KMS-11 (cell line): ENCODE measurements around the gene PRDM5.

Experiments used
- H2AFZ ChIP-seq: fragments of 200-600 bp; sonication (generic); 2 replicates; pipeline ENCODE4 v1.6.1; 2016; ENCODE audit warnings: antibody characterized with exemption, mixed run types, low read depth
- H3K27ac ChIP-seq: fragments of 200-600 bp; sonication (generic); 2 replicates; pipeline ENCODE4 v1.6.1; 2016; ENCODE audit warnings: mild to moderate bottlenecking, mixed run types
- H3K27me3 ChIP-seq: fragments of 200-600 bp; sonication (generic); 2 replicates; pipeline ENCODE4 v1.6.1; 2017; ENCODE audit warnings: mild to moderate bottlenecking, low read depth, mixed run types, moderate library complexity; ENCODE audit not compliant: insufficient read depth
- H3K36me3 ChIP-seq: fragments of 200-600 bp; sonication (generic); 2 replicates; pipeline ENCODE4 v1.6.1; 2017; ENCODE audit warnings: mild to moderate bottlenecking, mixed run types; ENCODE audit not compliant: insufficient read depth
- H3K4me1 ChIP-seq: fragments of 200-600 bp; sonication (generic); 2 replicates; pipeline ENCODE4 v1.6.1; 2016; ENCODE audit warnings: mild to moderate bottlenecking, low read depth, mixed run types; ENCODE audit not compliant: poor library complexity, severe bottlenecking
- H3K4me2 ChIP-seq: fragments of 200-600 bp; sonication (generic); 2 replicates; pipeline ENCODE4 v1.7.0; 2016; ENCODE audit warnings: mild to moderate bottlenecking, mixed run types
- H3K4me3 ChIP-seq: fragments of 200-600 bp; sonication (generic); IDR thresholded peaks from 2 replicates; pipeline ENCODE4 v1.6.1; 2017; ENCODE audit warnings: low read depth, low read length, mixed read lengths; ENCODE audit not compliant: insufficient read depth
- H3K79me2 ChIP-seq: fragments of 200-600 bp; sonication (generic); 2 replicates; pipeline ENCODE4 v1.6.1; 2016; ENCODE audit warnings: low read depth, mixed run types; ENCODE audit not compliant: insufficient read depth
- H3K9ac ChIP-seq: fragments of 200-600 bp; sonication (generic); 2 replicates; pipeline ENCODE4 v1.6.1; 2016; ENCODE audit warnings: mild to moderate bottlenecking, mixed run types
- H4K20me1 ChIP-seq: fragments of 200-600 bp; sonication (generic); 2 replicates; pipeline ENCODE4 v1.6.1; 2016; ENCODE audit warnings: mild to moderate bottlenecking, mixed run types; ENCODE audit not compliant: insufficient read depth
- TF ChIP-seq, protein P1 (sequence below): fragments of 200-600 bp; sonication (generic); conservative IDR thresholded peaks from 2 replicates; pipeline ENCODE4 v1.6.1; 2017; ENCODE audit warnings: low read depth, mild to moderate bottlenecking, antibody characterized with exemption, low read length, moderate library complexity, mixed read lengths

Gene PRDM5

DNA sequence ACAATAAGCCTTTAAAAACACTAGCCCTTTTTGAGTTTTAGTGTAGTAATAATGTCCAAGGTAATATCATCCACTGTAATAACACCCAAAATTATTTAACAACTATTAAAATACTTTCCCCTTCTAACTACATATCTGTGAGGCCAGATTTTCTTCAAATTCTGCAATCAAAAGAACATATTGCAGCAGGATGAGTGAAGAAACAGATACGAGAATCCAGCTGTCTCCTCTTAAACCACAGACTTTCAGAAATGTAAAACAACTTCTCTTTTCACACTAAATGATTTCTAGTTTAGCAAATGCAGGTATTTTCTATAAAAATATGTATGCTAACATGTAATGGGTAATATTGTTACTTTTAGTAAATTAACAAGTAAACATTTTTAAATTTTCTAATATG lies 148.9 kb downstream of the PRDM5 start:
- no peaks in the 10 kb centered on the region for H4K20me1 ChIP-seq
- peak overlapping the region; percentile 77 for H3K4me2 ChIP-seq
- H3K4me3 ChIP-seq, result no peak overlapping the region
- peaks cover 68% of the 10 kb centered on the region for H3K4me1 ChIP-seq
- TF ChIP-seq, protein P1, sequence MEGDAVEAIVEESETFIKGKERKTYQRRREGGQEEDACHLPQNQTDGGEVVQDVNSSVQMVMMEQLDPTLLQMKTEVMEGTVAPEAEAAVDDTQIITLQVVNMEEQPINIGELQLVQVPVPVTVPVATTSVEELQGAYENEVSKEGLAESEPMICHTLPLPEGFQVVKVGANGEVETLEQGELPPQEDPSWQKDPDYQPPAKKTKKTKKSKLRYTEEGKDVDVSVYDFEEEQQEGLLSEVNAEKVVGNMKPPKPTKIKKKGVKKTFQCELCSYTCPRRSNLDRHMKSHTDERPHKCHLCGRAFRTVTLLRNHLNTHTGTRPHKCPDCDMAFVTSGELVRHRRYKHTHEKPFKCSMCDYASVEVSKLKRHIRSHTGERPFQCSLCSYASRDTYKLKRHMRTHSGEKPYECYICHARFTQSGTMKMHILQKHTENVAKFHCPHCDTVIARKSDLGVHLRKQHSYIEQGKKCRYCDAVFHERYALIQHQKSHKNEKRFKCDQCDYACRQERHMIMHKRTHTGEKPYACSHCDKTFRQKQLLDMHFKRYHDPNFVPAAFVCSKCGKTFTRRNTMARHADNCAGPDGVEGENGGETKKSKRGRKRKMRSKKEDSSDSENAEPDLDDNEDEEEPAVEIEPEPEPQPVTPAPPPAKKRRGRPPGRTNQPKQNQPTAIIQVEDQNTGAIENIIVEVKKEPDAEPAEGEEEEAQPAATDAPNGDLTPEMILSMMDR, result no peak
- no peaks in the 10 kb centered on the region for H3K79me2 ChIP-seq
- H3K27me3 ChIP-seq, result no peaks in the 10 kb centered on the region
- no peaks in the 10 kb centered on the region for H3K36me3 ChIP-seq
- H2AFZ ChIP-seq, result no peak overlapping the region
- no peak overlapping the region for H3K9ac ChIP-seq
- H3K27ac ChIP-seq, result peak overlapping the region; percentile 44

DNA sequence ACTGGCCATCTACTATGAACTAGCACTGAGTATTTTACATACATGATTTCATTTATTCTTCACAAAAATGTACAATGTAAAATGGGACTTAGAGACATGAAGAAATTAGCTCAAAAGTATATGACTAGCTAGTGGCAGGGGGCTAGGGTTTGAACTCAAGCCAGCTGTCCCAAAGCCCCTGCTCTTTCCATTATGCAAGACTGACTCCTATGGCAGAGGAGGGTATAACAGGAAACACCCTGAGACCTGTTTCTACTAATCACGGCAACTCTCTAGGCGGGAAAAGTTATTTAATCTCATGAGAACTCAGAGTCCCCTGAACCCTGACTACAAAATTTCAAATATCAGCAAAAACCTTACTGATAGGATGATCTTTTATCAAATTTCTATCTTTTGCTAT lies 150.6 kb downstream of the PRDM5 start:
- no peaks in the 10 kb centered on the region for H4K20me1 ChIP-seq
- no peaks in the 10 kb centered on the region for H3K79me2 ChIP-seq
- H3K27me3 ChIP-seq, result no peaks in the 10 kb centered on the region
- TF ChIP-seq, protein P1, result peak; percentile 49
- no peak overlapping the region for H3K9ac ChIP-seq
- no peak overlapping the region for H3K4me3 ChIP-seq
- peaks cover 86% of the 10 kb centered on the region for H3K4me1 ChIP-seq
- H2AFZ ChIP-seq, result no peak overlapping the region
- 0 out of 2 replicates have a peak overlapping the region, but pooled peaks have one; percentile 44 for H3K27ac ChIP-seq
- H3K36me3 ChIP-seq, result no peaks in the 10 kb centered on the region
- H3K4me2 ChIP-seq, result peak overlapping the region; percentile 77

DNA sequence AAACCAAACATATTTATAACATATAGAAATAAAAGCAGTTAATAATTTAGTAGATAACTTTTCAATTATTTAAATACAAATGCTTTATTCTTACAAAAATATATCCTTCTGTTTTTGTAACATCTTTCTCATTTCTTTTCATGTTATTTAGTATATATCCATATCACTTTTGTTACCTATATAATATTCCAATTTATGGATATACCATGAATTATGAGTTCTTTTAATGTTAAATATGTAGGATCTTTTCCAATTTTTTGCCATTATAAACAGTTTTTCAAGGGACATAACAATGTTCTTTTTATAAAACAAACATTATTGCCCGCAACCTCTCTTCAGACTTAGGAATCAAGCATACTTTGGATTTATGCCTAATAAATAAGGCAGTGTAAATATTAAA lies 151.6 kb downstream of the PRDM5 start:
- Histone ChIP-seq H3K79me2 (no peaks in the 10 kb centered on the region), H3K4me2 (peak overlapping the region; percentile 5; the same call in 1 of the 2 replicates), H3K36me3 (no peaks in the 10 kb centered on the region), H3K9ac (no peak overlapping the region), H2AFZ (no peak overlapping the region), H3K4me1 (peaks cover 88% of the 10 kb centered on the region), H3K4me3 (no peak overlapping the region), H3K27me3 (no peaks in the 10 kb centered on the region), H4K20me1 (no peaks in the 10 kb centered on the region), H3K27ac (no peak overlapping the region)
- TF ChIP-seq, protein P1, result no peak

DNA sequence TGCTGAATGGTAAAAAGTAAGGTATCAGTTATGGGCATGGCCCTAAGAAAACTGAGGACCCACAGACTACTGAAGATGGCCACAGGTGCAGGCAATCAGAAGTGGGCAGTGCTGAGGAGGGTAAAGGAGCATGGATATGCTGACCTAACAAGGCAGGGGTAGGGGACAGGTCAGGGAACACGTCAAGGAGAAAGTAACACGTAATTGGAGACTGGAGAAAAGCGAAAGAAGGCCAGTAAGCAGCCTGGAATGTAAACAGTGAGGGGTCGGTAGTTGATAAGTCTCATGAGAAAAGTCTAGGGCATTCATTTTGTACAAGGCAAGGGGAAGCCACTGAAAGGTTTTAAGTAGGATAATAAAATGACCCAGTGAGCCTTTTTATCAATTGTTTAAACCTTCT lies 153.3 kb downstream of the PRDM5 start:
- H3K4me1 ChIP-seq, result peaks cover 89% of the 10 kb centered on the region
- no peak overlapping the region for H3K9ac ChIP-seq
- H3K79me2 ChIP-seq, result no peaks in the 10 kb centered on the region
- no peak overlapping the region for H3K27ac ChIP-seq
- H3K4me3 ChIP-seq, result no peak overlapping the region
- H3K36me3 ChIP-seq, result no peaks in the 10 kb centered on the region
- no peaks in the 10 kb centered on the region for H3K27me3 ChIP-seq
- TF ChIP-seq, protein P1, result no peak
- H3K4me2 ChIP-seq, result no peak overlapping the region
- H2AFZ ChIP-seq, result no peak overlapping the region
- H4K20me1 ChIP-seq, result no peaks in the 10 kb centered on the region
